Smooth muscle cell of the brain vasculature (primary cell): ENCODE data around the gene SNRNP70.
A peak's percentile ranks its signal among the peaks of the same experiment; 100 is the strongest.
"Not testable (repeated sequence)": the region's sequence is repeated elsewhere in the genome, so short reads cannot be mapped to it uniquely, and the experiment has no call there.

Experiments used
- DNase-seq: peaks from one replicate; pipeline ENCODE4 v3.0.0-alpha.2; 2012; ENCODE audit warnings: low read depth, low spot score

The SNRNP70 gene

GRCh38 chr19:49119411-49120324 lies 34.4 kb downstream of the SNRNP70 start, which contains the start of gene PPFIA3:
PPFIA3 (plus strand) TSS chr19:49119544; CDS start chr19:49127874, 8,330 bp downstream.
- no peak for DNase-seq

GRCh38 chr19:49120325-49120683 lies 35.1 kb downstream of the SNRNP70 start:
- DNase-seq = no peak

GRCh38 chr19:49120868-49121267 lies 35.6 kb downstream of the SNRNP70 start:
- no peak for DNase-seq

- not testable (repeated sequence) for DNase-seq
Measured at GRCh38 chr19:49121841-49122240, 36.6 kb downstream of the SNRNP70 start.

GRCh38 chr19:49123285-49123684 lies 38.0 kb downstream of the SNRNP70 start:
- DNase-seq = not testable (repeated sequence)

- no peak for DNase-seq
Measured at GRCh38 chr19:49125025-49125731, 39.9 kb downstream of the SNRNP70 start.

- DNase-seq = no peak
Measured at GRCh38 chr19:49126575-49126974, 41.3 kb downstream of the SNRNP70 start.

- DNase-seq = not testable (repeated sequence)
Measured at GRCh38 chr19:49127225-49127624, 42.0 kb downstream of the SNRNP70 start.

- DNase-seq = peak; percentile 94
Measured at GRCh38 chr19:49127674-49128544, 42.7 kb downstream of the SNRNP70 start.

GRCh38 chr19:49128545-49129237 lies 43.4 kb downstream of the SNRNP70 start:
- DNase-seq = no peak

GRCh38 chr19:49129238-49129583 lies 44.0 kb downstream of the SNRNP70 start:
- no peak for DNase-seq

- DNase-seq = no peak
Measured at GRCh38 chr19:49130325-49130724, 45.1 kb downstream of the SNRNP70 start.

- DNase-seq = no peak
Measured at GRCh38 chr19:49132974-49133609, 47.8 kb downstream of the SNRNP70 start.

GRCh38 chr19:49133621-49134454 lies 48.6 kb downstream of the SNRNP70 start:
- no peak for DNase-seq

- no peak for DNase-seq
Measured at GRCh38 chr19:49135686-49136085, 50.4 kb downstream of the SNRNP70 start.

GRCh38 chr19:49136771-49137171 lies 51.5 kb downstream of the SNRNP70 start:
- DNase-seq = no peak

GRCh38 chr19:49140951-49141350 lies 55.7 kb downstream of the SNRNP70 start:
- DNase-seq = no peak

- no peak for DNase-seq
Measured at GRCh38 chr19:49141352-49141751, 56.1 kb downstream of the SNRNP70 start.

GRCh38 chr19:49142866-49143335 lies 57.6 kb downstream of the SNRNP70 start:
- DNase-seq = peak; percentile 77
